Stomach (tissue), 9 donors: Measurements from ENCODE around the gene MRFAP1L1. TPM values are rescaled to one million over a fixed set of nuclear protein-coding genes. Genes with fewer than 3 reads are reported as not detected.
"Not testable (repeated sequence)": the region's sequence is repeated elsewhere in the genome, so short reads cannot be mapped to it uniquely, and the experiment has no call there.

ENCODE experiments used
- DNase-seq, 2 donors: peaks; one replicate each; pipeline versions ENCODE4 v3.0.0 to v3.0.0-alpha.2; 2013 to 2019
- H3K27ac ChIP-seq, 5 donors: fragments of 200-600 bp in 4 of 5; sonication (generic) in 4 of 5; one replicate each; pipeline ENCODE4 v1.5.1; 2013 to 2019; ENCODE audit warnings: mild to moderate bottlenecking in 1 of 5, moderate library complexity in 1 of 5
- H3K27me3 ChIP-seq, 3 donors: fragments of 200-600 bp; sonication (generic); one replicate each; pipeline ENCODE4 v1.5.1; 2017 to 2019; ENCODE audit warnings: mixed run types in 1 of 3
- H3K36me3 ChIP-seq, 4 donors: fragments of 200-600 bp; sonication (generic); 1 replicate in 3 of 4; 2 replicates in 1 of 4; pipeline ENCODE4 v1.5.1; 2016 to 2019
- H3K4me1 ChIP-seq, 4 donors: fragments of 200-600 bp; sonication (generic); one replicate each; pipeline ENCODE4 v1.5.1; 2016 to 2019
- H3K4me3 ChIP-seq, 4 donors: fragments of 200-600 bp; sonication (generic) in 3 of 4; one replicate each; pipeline ENCODE4 v1.5.1; 2016 to 2019; ENCODE audit warnings: mild to moderate bottlenecking in 1 of 4
- H3K9me3 ChIP-seq, 4 donors: fragments of 200-600 bp; sonication (generic); one replicate each; pipeline ENCODE4 v1.5.1; 2016 to 2019
- CTCF ChIP-seq, 7 experiments: fragments of 450-650 bp in 4 of 7; fragments of 200-600 bp in 3 of 7; sonication (generic) in 3 of 7; IDR thresholded peaks; one replicate each; pipeline ENCODE4 v1.5.1; 2016 to 2019; ENCODE audit warnings: antibody characterized with exemption in 7 of 7, control low read depth in 2 of 7, mild to moderate bottlenecking in 1 of 7
- EP300 ChIP-seq: sonication (generic); formaldehyde crosslinking; IDR thresholded peaks from one replicate; pipeline ENCODE4 v1.6.1; 2017; ENCODE audit warnings: antibody characterized with exemption
- POLR2A ChIP-seq, 4 donors: fragments of 450-650 bp; IDR thresholded peaks; one replicate each; pipeline ENCODE4 v1.6.1; 2016; ENCODE audit warnings: antibody characterized with exemption in 4 of 4, control low read depth in 2 of 4, mild to moderate bottlenecking in 1 of 4, moderate library complexity in 1 of 4
- POLR2AphosphoS5 ChIP-seq, 3 donors: sonication (generic); formaldehyde crosslinking; IDR thresholded peaks; one replicate each; pipeline ENCODE4 v1.6.1; 2016; ENCODE audit warnings: antibody characterized with exemption in 3 of 3
- WGBS, 5 donors: extraction: QIAGEN DNeasy Blood & Tissue Kit in 3 of 5; methylation state at CpG; one replicate each; pipeline versions ENCODE4 v1.1.5 to v1.1.7; 2013 to 2018; 5-methylcytosine and 5-hydroxymethylcytosine counted together
- intact Hi-C: fragments of 100-400 bp; cut with DNase I; formaldehyde crosslinking; loops from one replicate; pipeline ENCODE4 v1.15.1; 2023; ENCODE audit warnings: low total_unique reads
- polyA plus RNA-seq, 3 donors: library from polyadenylated mRNA; stranded (reverse); fragments of 200-250 nt; gene quantifications; one replicate each; pipeline ENCODE4 v1.2.3, GENCODE V29; 2013
- total RNA-seq, 5 donors: library from RNA; depleted of rRNA; stranded (reverse); fragments of >200 nt; gene quantifications; one replicate each; pipeline versions ENCODE4 v1.1.0 to v1.2.3, GENCODE V29; 2014 to 2016
- donor health status: healthy with polysubstance abuse.
- donor health status: Bipolar disorder and iron deficiency.
- donor health status: healthy.

MRFAP1L1 gene
- total and polyA plus RNA-seq, 8 donors, result 2.3 to 61.9 (median 55.9) TPM

DNA sequence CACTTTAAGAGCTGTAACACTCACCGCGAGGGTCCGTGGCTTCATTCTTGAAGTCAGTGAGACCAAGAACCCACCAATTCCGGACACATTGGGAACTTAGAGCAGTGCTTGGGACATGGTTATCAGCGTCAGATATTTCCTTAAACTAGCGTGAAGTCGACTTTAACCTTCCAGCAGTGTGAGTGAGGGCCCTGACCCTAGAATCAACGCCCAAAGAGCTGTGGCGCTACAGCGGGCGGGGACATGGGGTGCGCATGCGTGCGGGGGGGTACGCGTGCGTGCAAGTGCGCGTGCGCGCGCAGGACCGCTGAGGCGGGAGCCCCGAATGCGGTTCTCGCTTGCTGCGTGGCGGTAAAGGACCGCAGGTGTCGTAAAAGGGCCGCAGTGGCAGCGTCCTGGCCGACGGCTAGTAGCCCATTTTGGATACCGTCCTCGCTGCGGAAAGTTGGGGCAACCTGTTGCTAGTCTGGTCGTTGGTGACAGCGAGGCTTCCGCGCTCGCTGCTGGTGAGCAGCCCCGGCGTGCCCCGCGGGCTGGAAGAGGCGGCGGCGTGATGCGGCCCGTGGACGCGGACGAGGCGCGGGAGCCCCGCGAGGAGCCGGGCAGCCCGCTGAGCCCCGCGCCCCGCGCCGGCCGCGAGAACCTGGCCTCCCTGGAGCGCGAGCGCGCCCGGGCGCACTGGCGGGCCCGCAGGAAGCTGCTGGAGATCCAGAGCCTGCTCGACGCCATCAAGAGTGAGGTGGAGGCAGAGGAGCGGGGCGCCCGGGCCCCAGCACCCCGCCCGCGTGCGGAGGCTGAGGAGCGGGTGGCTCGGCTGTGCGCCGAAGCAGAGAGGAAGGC is 35.8 kb downstream of the MRFAP1L1 start:
- Histone ChIP-seq H3K27me3 (no peaks in the 10 kb centered on the region), H3K4me3 (peak overlapping the region; percentile 85 to 95 (median 90)), H3K27ac (peak overlapping the region; percentile 81 to 94 (median 89)), H3K9me3 (no peaks in the 10 kb centered on the region), H3K4me1 (peaks cover 19 to 47% (median 38%) of the 10 kb centered on the region in 4 donors), H3K36me3 (peaks cover 0 to 19% (median 10%) of the 10 kb centered on the region in 4 donors)
- 1 to 5% (median 1%) methylated on average over 18 to 89 of the region's 89 CpGs for WGBS, 5 donors
- intact Hi-C loops, result no loop called here
- peak; percentile 95 to 99 for DNase-seq
- no peak for TF ChIP-seq POLR2A (IDR thresholded peaks at IDR 0.05)
- TF ChIP-seq CTCF (IDR thresholded peaks at IDR 0.05), result peak in 1 of 7 experiments; percentile 18
- peak; percentile 79 to 95 (median 80) for TF ChIP-seq POLR2AphosphoS5 (IDR thresholded peaks at IDR 0.05)

GRCh38 chr4:6673191-6673659 is 36.4 kb downstream of the MRFAP1L1 start:
- H3K27me3 ChIP-seq, DNase-seq, H3K9me3 ChIP-seq, intact Hi-C loops: not testable (repeated sequence)
- Histone ChIP-seq H3K4me1 (peaks cover 19 to 47% (median 38%) of the 10 kb centered on the region in 4 donors), H3K4me3 (peak overlapping the region; percentile 85 to 95 (median 90)), H3K27ac (peak overlapping the region; percentile 81 to 94 (median 89)), H3K36me3 (peaks cover 0 to 19% (median 10%) of the 10 kb centered on the region in 4 donors)
- peak in 1 of 4 donors; percentile 31 for TF ChIP-seq POLR2A (IDR thresholded peaks at IDR 0.05)
- peak in 2 of 3 donors; percentile 11 to 62 for TF ChIP-seq POLR2AphosphoS5 (IDR thresholded peaks at IDR 0.05)
- WGBS, 5 donors, result 26 to 47% (median 41%) methylated on average over 13 to 14 of the region's 14 CpGs

DNA sequence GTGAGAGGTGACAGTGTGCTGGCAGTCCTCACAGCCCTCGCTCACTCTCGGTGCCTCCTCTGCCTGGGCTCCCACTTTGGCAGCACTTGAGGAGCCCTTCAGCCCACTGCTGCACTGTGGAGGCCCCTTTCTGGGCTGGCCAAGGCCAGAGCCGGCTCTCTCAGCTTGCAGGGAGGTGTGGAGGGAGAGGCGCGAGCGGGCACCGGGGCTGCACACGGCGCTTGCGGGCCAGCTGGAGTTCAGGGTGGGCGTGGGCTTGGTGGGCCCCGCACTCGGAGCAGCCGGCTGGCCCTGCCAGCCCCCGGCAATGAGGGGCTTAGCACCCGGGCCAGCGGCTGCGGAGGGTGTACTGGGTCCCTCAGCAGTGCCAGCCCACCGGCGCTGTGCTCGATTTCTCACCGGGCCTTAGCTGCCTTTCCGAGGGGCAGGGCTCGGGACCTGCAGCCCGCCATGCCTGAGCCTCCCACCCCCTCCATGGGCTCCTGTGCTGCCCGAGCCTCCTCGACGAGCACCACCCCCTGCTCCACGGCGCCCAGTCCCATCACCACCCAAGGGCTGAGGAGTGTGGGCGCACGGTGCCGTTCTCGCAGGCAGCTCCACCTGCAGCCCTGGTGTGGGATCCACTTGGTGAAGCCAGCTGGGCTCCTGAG is 37.0 kb downstream of the MRFAP1L1 start:
- Histone ChIP-seq H3K36me3 (peaks cover 0 to 19% (median 10%) of the 10 kb centered on the region in 4 donors), H3K4me1 (peaks cover 19 to 44% (median 38%) of the 10 kb centered on the region in 4 donors), H3K27ac (peak overlapping the region in 3 of 5 donors; percentile 81 to 94 (median 91)), H3K4me3 (peak overlapping the region in 2 of 4 donors; percentile 94 to 95)
- WGBS, 5 donors, result 95 to 98% (median 97%) methylated on average over 21 to 34 of the region's 34 CpGs
- H3K27me3 ChIP-seq, DNase-seq, H3K9me3 ChIP-seq, intact Hi-C loops: not testable (repeated sequence)

DNA sequence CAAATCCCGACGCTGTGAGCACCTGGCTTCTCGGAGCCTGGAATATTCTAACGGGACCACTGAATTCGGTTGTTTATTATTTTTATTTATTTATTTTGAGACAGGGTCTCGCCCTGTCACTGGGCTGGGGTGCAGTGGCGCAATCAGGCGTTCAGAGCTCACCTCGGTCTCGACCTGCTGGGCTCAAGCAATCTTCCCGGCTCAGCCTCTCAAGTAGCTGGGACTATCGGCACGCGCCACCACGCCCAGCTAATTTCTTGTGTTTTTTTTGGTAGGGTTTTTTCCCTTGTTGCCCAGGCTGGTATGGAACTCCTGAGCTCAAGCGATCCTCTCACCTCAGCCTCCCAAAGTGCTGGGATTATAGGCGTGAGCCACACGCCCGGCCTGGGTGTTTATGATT is 37.5 kb downstream of the MRFAP1L1 start:
- Histone ChIP-seq H3K27me3 (no peaks in the 10 kb centered on the region), H3K9me3 (no peaks in the 10 kb centered on the region), H3K4me3 (no peak overlapping the region), H3K27ac (no peak overlapping the region), H3K4me1 (peaks cover 19 to 39% (median 32%) of the 10 kb centered on the region in 4 donors), H3K36me3 (peaks cover 0 to 19% (median 5%) of the 10 kb centered on the region in 4 donors)
- no peak for TF ChIP-seq POLR2AphosphoS5 (IDR thresholded peaks at IDR 0.05)
- no peak for TF ChIP-seq EP300
- TF ChIP-seq POLR2A (IDR thresholded peaks at IDR 0.05), result no peak
- TF ChIP-seq CTCF (IDR thresholded peaks at IDR 0.05), result no peak
- DNase-seq, result no peak
- intact Hi-C loops, result no loop called here
- WGBS, 5 donors, result 95 to 98% (median 96%) methylated on average over 19 of the region's 19 CpGs

DNA sequence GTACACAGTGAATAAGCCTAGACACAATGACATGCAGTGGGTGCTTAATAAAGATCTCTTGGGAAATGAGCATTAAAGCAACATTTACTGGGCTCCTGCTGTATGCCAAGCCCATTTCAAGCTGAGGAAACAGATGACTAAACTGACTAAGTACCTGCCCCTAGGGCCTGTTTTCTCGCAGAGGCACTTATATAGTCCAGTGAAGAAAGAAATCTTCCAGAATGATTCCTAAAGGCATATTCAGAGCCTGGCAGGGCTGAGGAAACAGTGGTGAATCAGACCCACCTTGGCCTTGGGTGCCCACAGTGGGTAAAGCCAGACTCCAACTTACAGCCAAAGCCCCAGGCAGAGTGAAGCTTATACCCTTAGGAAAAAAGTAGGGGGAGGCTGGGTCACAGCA is 38.0 kb downstream of the MRFAP1L1 start:
- intact Hi-C loops, result no loop called here
- DNase-seq, result no peak
- Histone ChIP-seq H3K9me3 (no peaks in the 10 kb centered on the region), H3K36me3 (peaks cover 0 to 19% (median 3%) of the 10 kb centered on the region in 4 donors), H3K4me1 (peaks cover 19 to 34% (median 28%) of the 10 kb centered on the region in 4 donors), H3K4me3 (no peak overlapping the region), H3K27me3 (no peaks in the 10 kb centered on the region), H3K27ac (no peak overlapping the region)
- WGBS, 5 donors, result 89 to 95% (median 91%) methylated on average over 1 of the region's 1 CpG
- no peak for TF ChIP-seq POLR2AphosphoS5 (IDR thresholded peaks at IDR 0.05)
- TF ChIP-seq POLR2A (IDR thresholded peaks at IDR 0.05), result no peak
- no peak for TF ChIP-seq EP300
- TF ChIP-seq CTCF (IDR thresholded peaks at IDR 0.05), result no peak
